ENCODE data around the gene DDX43. TPM values are rescaled to one million over a fixed set of nuclear protein-coding genes. Genes with fewer than 3 reads are reported as not detected.
"Not testable (repeated sequence)": the region's sequence is repeated elsewhere in the genome, so short reads cannot be mapped to it uniquely, and the experiment has no call there.

Gene DDX43
- total RNA-seq, 3 donors from 2014 or later: 0.39 to 2.3 (median 1.6) TPM

DNA sequence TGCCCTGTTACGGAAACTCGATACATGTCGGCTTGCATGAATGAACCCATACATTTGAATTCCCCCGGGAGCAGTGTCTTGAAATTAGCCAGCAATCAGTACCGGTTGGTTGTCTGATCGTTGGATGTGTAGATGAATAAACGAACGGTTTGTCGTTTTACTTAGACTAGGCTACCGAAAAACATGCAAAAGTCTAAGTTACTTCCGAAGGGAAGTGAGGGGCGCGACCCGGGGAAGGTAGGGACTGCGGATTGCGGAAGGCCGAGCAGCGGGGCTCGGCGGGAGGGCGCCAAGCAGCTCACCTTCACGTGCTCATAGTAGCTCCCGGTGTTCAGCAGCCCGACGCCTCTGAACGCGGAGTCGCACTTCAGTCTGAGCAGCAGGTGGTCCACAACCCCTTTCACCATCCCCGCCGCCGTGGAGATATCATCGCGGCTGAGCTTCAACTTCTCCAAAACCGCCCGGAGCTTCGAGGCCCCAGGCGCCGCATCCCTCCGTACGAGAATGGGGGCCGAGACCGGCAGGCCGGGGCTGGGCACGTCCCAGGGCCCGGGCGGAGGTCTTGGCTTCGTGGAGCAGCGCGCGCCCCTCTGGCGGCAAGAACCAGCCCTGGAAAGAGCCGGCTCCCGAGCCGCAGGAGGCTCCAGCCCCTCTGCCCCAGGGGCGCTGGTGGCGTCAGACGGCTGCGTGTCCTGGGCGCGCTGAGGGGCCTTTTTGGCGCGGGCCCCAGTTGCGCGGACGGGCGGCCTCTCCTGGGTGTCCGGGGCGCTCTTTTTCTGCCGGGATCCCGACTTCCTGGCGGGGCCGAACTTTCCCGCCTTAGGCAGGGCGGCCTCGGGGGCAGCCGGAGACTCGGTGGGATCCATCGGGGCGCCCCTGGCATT lies 56.8 kb downstream of the DDX43 start:
- Histone ChIP-seq H3K4me3 (peak overlapping the region; percentile 54), H3K9me3 (no peaks in the 10 kb centered on the region), H3K36me3 (ENCODE audit: low read depth) (no peaks in the 10 kb centered on the region), H3K4me1 (ENCODE audit: low read depth) (no peaks in the 10 kb centered on the region)
- intact Hi-C loops (cut with DNase I, micrococcal nuclease): no loop called here
- peak; percentile 73 for ATAC-seq
- DNase-seq: peak; percentile 46 to 79 (median 61)
- TF ChIP-seq, protein P1, sequence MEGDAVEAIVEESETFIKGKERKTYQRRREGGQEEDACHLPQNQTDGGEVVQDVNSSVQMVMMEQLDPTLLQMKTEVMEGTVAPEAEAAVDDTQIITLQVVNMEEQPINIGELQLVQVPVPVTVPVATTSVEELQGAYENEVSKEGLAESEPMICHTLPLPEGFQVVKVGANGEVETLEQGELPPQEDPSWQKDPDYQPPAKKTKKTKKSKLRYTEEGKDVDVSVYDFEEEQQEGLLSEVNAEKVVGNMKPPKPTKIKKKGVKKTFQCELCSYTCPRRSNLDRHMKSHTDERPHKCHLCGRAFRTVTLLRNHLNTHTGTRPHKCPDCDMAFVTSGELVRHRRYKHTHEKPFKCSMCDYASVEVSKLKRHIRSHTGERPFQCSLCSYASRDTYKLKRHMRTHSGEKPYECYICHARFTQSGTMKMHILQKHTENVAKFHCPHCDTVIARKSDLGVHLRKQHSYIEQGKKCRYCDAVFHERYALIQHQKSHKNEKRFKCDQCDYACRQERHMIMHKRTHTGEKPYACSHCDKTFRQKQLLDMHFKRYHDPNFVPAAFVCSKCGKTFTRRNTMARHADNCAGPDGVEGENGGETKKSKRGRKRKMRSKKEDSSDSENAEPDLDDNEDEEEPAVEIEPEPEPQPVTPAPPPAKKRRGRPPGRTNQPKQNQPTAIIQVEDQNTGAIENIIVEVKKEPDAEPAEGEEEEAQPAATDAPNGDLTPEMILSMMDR (IDR thresholded peaks at IDR 0.05): no peak

DNA sequence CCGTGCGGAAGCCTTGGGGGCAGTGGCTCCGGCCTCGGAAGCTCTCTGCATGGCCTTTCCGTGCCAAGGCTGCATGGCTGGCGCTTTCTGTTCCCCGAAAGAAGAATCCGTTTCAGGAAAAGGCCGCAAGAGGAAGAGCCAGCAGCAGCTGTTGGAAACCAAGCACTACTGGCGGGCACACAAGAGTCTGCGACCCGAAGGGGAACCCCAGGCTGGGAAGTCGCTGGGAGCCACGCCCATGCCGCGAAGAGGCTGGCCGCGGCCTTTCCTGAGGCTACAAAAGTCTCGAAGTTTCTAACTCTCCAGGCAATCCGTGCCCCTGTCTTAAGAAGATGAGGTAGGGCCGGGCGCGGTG lies 57.5 kb downstream of the DDX43 start, which contains the start of gene CGAS:
CGAS (minus strand) TSS at position 191 of the 355 bp plus-strand sequence; CDS start at position 75, 116 bp downstream.
- Histone ChIP-seq H3K4me1 (ENCODE audit: low read depth) (no peaks in the 10 kb centered on the region), H3K9me3 (no peaks in the 10 kb centered on the region), H3K36me3 (ENCODE audit: low read depth) (no peaks in the 10 kb centered on the region), H3K4me3 (peak within 1 kb of the TSS; percentile 54)
- TF ChIP-seq, protein P1 (IDR thresholded peaks at IDR 0.05): no peak
- intact Hi-C loops (cut with DNase I, micrococcal nuclease): no loop called here
- DNase-seq: peak; percentile 84 to 91 (median 84)
- ATAC-seq: peak; percentile 93

DNA sequence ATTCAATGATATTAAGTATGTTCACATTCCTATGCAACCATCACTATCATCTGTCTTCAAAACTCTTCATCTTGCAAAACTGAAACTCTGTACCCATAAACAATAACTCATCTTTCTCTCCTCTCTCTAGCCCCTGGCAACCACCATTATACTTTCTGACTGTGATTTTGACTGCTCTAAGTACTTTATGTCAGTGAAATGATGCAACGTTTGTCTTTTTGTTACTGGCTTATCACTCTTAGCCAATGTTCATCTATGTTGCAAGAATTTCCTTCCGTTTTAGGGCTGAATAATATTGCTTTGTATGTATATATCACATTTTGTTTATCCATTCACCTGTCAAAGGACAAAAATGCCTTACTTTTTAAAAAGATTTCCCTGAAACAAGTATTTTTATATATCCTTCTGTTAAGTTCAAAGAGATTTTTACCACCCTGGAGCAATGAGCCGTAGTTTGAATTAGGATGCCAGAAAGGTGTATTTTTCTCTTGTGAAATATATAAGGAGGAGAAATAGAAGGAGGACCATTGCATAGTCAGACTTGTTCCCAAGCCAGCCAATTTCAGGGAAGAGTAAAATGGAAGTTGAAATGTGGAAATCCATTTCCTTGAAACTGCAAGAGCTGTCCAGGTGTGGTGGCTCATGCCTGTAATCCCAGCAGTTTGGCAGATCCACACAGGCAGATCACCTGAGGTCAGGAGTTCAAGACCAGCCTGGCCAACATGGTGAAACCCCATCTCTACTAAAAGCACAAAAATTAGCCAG lies 61.4 kb downstream of the DDX43 start:
- DNase-seq (no peak), ATAC-seq (no peak)
- H3K4me3 ChIP-seq: no peak overlapping the region
- intact Hi-C loops (cut with DNase I, micrococcal nuclease): no loop called here
- TF ChIP-seq, protein P1 (IDR thresholded peaks at IDR 0.05): no peak
- H3K9me3 ChIP-seq: no peaks in the 10 kb centered on the region
- H3K4me1 ChIP-seq (ENCODE audit: low read depth): no peaks in the 10 kb centered on the region
- H3K36me3 ChIP-seq (ENCODE audit: low read depth): no peaks in the 10 kb centered on the region

DNA sequence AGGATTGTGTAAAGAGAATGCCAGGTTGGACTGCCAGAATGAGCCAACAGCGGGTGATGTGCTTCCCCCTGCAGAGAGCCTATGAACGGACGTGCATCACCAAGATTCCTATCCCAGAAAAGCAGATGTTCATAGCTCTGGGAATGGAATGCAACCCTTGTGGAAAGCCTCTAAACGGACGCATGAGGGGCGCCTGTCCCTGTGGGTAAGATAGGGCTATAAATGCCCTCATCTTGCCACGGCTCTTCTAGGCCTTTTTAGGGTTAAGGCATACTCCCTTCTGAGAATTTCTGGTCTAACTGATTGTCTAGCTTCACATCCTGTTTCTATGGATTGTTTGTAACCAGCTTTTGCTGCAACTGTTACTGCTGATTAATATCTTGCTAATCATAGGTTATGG lies 64.8 kb downstream of the DDX43 start:
- peaks cover 15% of the 10 kb centered on the region for H3K4me1 ChIP-seq (ENCODE audit: low read depth)
- H3K36me3 ChIP-seq (ENCODE audit: low read depth); H3K9me3 ChIP-seq; intact Hi-C loops (cut with DNase I, micrococcal nuclease); DNase-seq; ATAC-seq; H3K4me3 ChIP-seq: not testable (repeated sequence)

DNA sequence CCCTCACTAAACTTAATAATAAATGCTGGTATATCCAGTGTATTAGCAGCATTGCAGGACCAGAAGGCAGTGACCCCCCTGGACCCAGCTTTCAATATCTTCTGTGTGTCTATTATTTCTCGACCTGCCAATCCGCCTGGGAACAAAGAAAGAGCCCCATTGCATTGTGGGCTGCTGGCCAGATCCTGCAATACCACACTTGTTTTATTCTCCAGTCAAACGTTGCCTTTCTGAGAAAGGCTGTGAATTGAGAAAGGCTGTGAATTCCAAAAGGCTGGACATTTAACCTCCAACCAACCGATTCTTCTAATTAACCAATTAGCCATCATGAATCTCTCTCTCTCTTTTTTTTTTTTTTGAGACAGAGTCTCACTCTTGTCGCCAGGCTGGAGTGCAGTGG lies 65.4 kb downstream of the DDX43 start:
- TF ChIP-seq, protein P1 (IDR thresholded peaks at IDR 0.05): no peak
- Histone ChIP-seq H3K4me3 (no peak overlapping the region), H3K4me1 (ENCODE audit: low read depth) (peaks cover 15% of the 10 kb centered on the region), H3K36me3 (ENCODE audit: low read depth) (no peaks in the 10 kb centered on the region), H3K9me3 (no peaks in the 10 kb centered on the region)
- no peak for DNase-seq
- ATAC-seq: no peak
- intact Hi-C loops (cut with DNase I, micrococcal nuclease): no loop called here

Measured in mucosa of descending colon (tissue), 3 donors.